H9 (cell line): ENCODE results near the gene UGT1A5. TPM values are rescaled to one million over a fixed set of nuclear protein-coding genes. Genes with fewer than 3 reads are reported as not detected.

Experiments
- DNase-seq: peaks from one replicate; pipeline ENCODE4 v3.0.0-alpha.2; 2017
- H2AFZ ChIP-seq: one replicate; pipeline ENCODE4 v1.6.1; 2013; ENCODE audit warnings: mild to moderate bottlenecking, low read length, control low read depth, moderate library complexity
- H2AK5ac ChIP-seq: 2 replicates; pipeline ENCODE4 v1.6.1; 2013; ENCODE audit warnings: low read length, control low read depth, mixed read lengths; ENCODE audit not compliant: insufficient read length
- H2BK120ac ChIP-seq: one replicate; pipeline ENCODE4 v1.6.1; 2013; ENCODE audit warnings: low read depth, mild to moderate bottlenecking, low read length, control low read depth, inconsistent platforms; ENCODE audit not compliant: poor library complexity, severe bottlenecking
- H2BK12ac ChIP-seq: 2 replicates; pipeline ENCODE4 v1.6.1; 2013; ENCODE audit warnings: low read length, control low read depth, mixed read lengths, low read depth; ENCODE audit not compliant: insufficient read length
- H2BK15ac ChIP-seq: 2 replicates; pipeline ENCODE4 v1.6.1; 2013; ENCODE audit warnings: low read depth, low read length, control low read depth
- H2BK20ac ChIP-seq: one replicate; pipeline ENCODE4 v1.6.1; 2013; ENCODE audit warnings: low read depth, mild to moderate bottlenecking, low read length, control low read depth, inconsistent platforms; ENCODE audit not compliant: poor library complexity, severe bottlenecking
- H2BK5ac ChIP-seq: 2 replicates; pipeline ENCODE4 v1.6.1; 2013; ENCODE audit warnings: low read length, control low read depth, mixed read lengths; ENCODE audit not compliant: insufficient read length
- H3K14ac ChIP-seq: 2 replicates; pipeline ENCODE4 v1.6.1; 2013; ENCODE audit warnings: low read length, control low read depth; ENCODE audit not compliant: insufficient read depth
- H3K18ac ChIP-seq: 2 replicates; pipeline ENCODE4 v1.6.1; 2013; ENCODE audit warnings: low read depth, mild to moderate bottlenecking, mixed read lengths, low read length, control low read depth; ENCODE audit not compliant: insufficient read length
- H3K23ac ChIP-seq: 2 replicates; pipeline ENCODE4 v1.6.1; 2013; ENCODE audit warnings: low read length, control low read depth, mixed read lengths, low read depth; ENCODE audit not compliant: insufficient read length
- H3K23me2 ChIP-seq: 2 replicates; pipeline ENCODE4 v1.6.1; 2013; ENCODE audit warnings: low read depth, mild to moderate bottlenecking, mixed read lengths, low read length, control low read depth; ENCODE audit not compliant: insufficient read length, poor library complexity, severe bottlenecking
- H3K27ac ChIP-seq: 2 replicates; pipeline ENCODE4 v1.5.1; 2013; ENCODE audit warnings: low read length, control low read depth, mixed read lengths, low read depth; ENCODE audit not compliant: insufficient read length
- H3K27me3 ChIP-seq: 2 replicates; pipeline ENCODE4 v1.6.1; 2013; ENCODE audit warnings: low read length, control low read depth, inconsistent platforms; ENCODE audit not compliant: insufficient read depth
- H3K4ac ChIP-seq: 2 replicates; pipeline ENCODE4 v1.6.1; 2013; ENCODE audit warnings: low read depth, mild to moderate bottlenecking, control low read depth, inconsistent platforms, low read length, moderate library complexity
- H3K4me1 ChIP-seq: 2 replicates; pipeline ENCODE4 v1.6.1; 2013; ENCODE audit warnings: low read length, control low read depth, inconsistent platforms; ENCODE audit not compliant: insufficient read depth
- H3K4me2 ChIP-seq: 2 replicates; pipeline ENCODE4 v1.6.1; 2013; ENCODE audit warnings: low read length, control low read depth, mixed read lengths; ENCODE audit not compliant: insufficient read length, insufficient read depth
- H3K56ac ChIP-seq: 2 replicates; pipeline ENCODE4 v1.6.1; 2013; ENCODE audit warnings: low read depth, mild to moderate bottlenecking, mixed read lengths, low read length, control low read depth; ENCODE audit not compliant: insufficient read length
- H3K79me1 ChIP-seq: 2 replicates; pipeline ENCODE4 v1.6.1; 2013; ENCODE audit warnings: low read depth, mild to moderate bottlenecking, moderate library complexity, low read length, control low read depth, inconsistent platforms; ENCODE audit not compliant: insufficient read depth, poor library complexity, severe bottlenecking
- H3K79me2 ChIP-seq: 2 replicates; pipeline ENCODE4 v1.6.1; 2013; ENCODE audit warnings: low read length, control low read depth, inconsistent platforms; ENCODE audit not compliant: insufficient read depth
- H3K9ac ChIP-seq: 2 replicates; pipeline ENCODE4 v1.6.1; 2013; ENCODE audit warnings: low read length, control low read depth, mixed read lengths; ENCODE audit not compliant: insufficient read length; ENCODE audit errors: extremely low read depth
- H3K9me3 ChIP-seq: one replicate; pipeline ENCODE4 v1.6.1; 2013; ENCODE audit warnings: low read depth, low read length, inconsistent platforms; ENCODE audit not compliant: control insufficient read depth
- H3T11ph ChIP-seq: one replicate; pipeline ENCODE4 v1.6.1; 2013; ENCODE audit warnings: mild to moderate bottlenecking, low read length, control low read depth, inconsistent platforms
- H4K20me1 ChIP-seq: one replicate; pipeline ENCODE4 v1.6.1; 2013; ENCODE audit not compliant: control insufficient read depth, insufficient read length, insufficient read depth
- H4K5ac ChIP-seq: 2 replicates; pipeline ENCODE4 v1.6.1; 2013; ENCODE audit warnings: low read depth, mild to moderate bottlenecking, mixed read lengths, low read length, control low read depth; ENCODE audit not compliant: insufficient read length
- H4K8ac ChIP-seq: replicated peaks from 2 replicates; pipeline ENCODE4 v1.6.1; 2013; ENCODE audit warnings: low read length, control low read depth, mixed read lengths, low read depth; ENCODE audit not compliant: insufficient read length
- H4K91ac ChIP-seq: 2 replicates; pipeline ENCODE4 v1.6.1; 2013; ENCODE audit warnings: low read depth, mild to moderate bottlenecking, moderate library complexity, mixed read lengths, low read length, control low read depth; ENCODE audit not compliant: insufficient read length
- H3K27ac Mint-ChIP-seq, 3 experiments: 2 replicates in 2 of 3; 3 replicates in 1 of 3; pipeline ENCODE4 v1.8.0; 2020 to 2021; ENCODE audit warnings: mixed read lengths in 3 of 3, mild to moderate bottlenecking in 1 of 3, moderate library complexity in 1 of 3
- H3K27me3 Mint-ChIP-seq: 2 replicates; pipeline ENCODE4 v1.8.0; 2021; ENCODE audit warnings: low read depth, mild to moderate bottlenecking, moderate library complexity, mixed read lengths
- H3K36me3 Mint-ChIP-seq, 3 experiments: 2 replicates in 2 of 3; 3 replicates in 1 of 3; pipeline ENCODE4 v1.8.0; 2020 to 2021; ENCODE audit warnings: low read depth in 3 of 3, mixed read lengths in 3 of 3; ENCODE audit not compliant: insufficient read depth in 1 of 3
- H3K4me1 Mint-ChIP-seq, 2 experiments: 2 replicates each; pipeline ENCODE4 v1.8.0; 2020; ENCODE audit warnings: mixed read lengths in 2 of 2
- H3K4me3 Mint-ChIP-seq, 2 experiments: 2 replicates in 1 of 2; 3 replicates in 1 of 2; pipeline ENCODE4 v1.8.0; 2020 to 2021; ENCODE audit warnings: mild to moderate bottlenecking in 2 of 2, mixed read lengths in 2 of 2, moderate library complexity in 1 of 2
- H3K9me3 Mint-ChIP-seq, 2 experiments: 2 replicates in 1 of 2; 3 replicates in 1 of 2; pipeline ENCODE4 v1.8.0; 2020; ENCODE audit warnings: mild to moderate bottlenecking in 2 of 2, mixed read lengths in 2 of 2, moderate library complexity in 1 of 2
- CTCF ChIP-seq: fragments of 200-600 bp; sonication (generic); conservative IDR thresholded peaks from 3 replicates; pipeline ENCODE4 v1.8.0; 2021; ENCODE audit warnings: antibody characterized with exemption, mild to moderate bottlenecking
- WGBS: extraction: QIAGEN DNeasy Blood & Tissue Kit; methylation state at CpG from one replicate; pipeline ENCODE4 v1.1.7; 2013; ENCODE audit warnings: missing lambda C conversion rate, low lambda C conversion rate, mixed read lengths; ENCODE audit not compliant: insufficient read length; ENCODE audit errors: extremely low coverage; 5-methylcytosine and 5-hydroxymethylcytosine counted together
- total RNA-seq: library from RNA; stranded (reverse); gene quantifications from 2 replicates; pipeline ENCODE4 v1.2.1, GENCODE V29; 2021

The UGT1A5 gene
- total RNA-seq, 1 experiment from 2014 or later, result not detected

- Histone ChIP-seq H2AK5ac (no peak overlapping the region), H3K9me3 (no peaks in the 10 kb centered on the region), H3K4me1 (no peaks in the 10 kb centered on the region), H3K9ac (no peak overlapping the region), H3K56ac (no peak overlapping the region), H3T11ph (no peak overlapping the region), H4K5ac (no peak overlapping the region), H2BK15ac (no peak overlapping the region), H3K18ac (no peak overlapping the region), H3K4me2 (no peak overlapping the region), H3K14ac (no peak overlapping the region), H3K79me2 (no peaks in the 10 kb centered on the region), H4K20me1 (no peaks in the 10 kb centered on the region), H4K91ac (no peak overlapping the region), H3K79me1 (no peaks in the 10 kb centered on the region), H3K27me3 (no peaks in the 10 kb centered on the region), H3K27ac (no peak overlapping the region), H2BK12ac (no peak overlapping the region), H2BK5ac (no peak overlapping the region), H4K8ac (no peak overlapping the region), H2BK20ac (no peak overlapping the region), H3K4ac (no peak overlapping the region), H2AFZ (no peak overlapping the region), H2BK120ac (no peak overlapping the region), H3K23me2 (no peaks in the 10 kb centered on the region), H3K23ac (no peak overlapping the region)
- no CpG with 5 or more reads among the region's 7 CpGs for WGBS
- Mint-ChIP-seq H3K27me3 (peaks cover 10% of the 10 kb centered on the region), H3K4me3 (no peak overlapping the region; a peak in 2 of 5 replicates), H3K9me3 (peaks cover 0 to 3% of the 10 kb centered on the region in 2 experiments; a peak in 1 of 5 replicates), H3K4me1 (no peaks in the 10 kb centered on the region), H3K27ac (no peak overlapping the region), H3K36me3 (no peaks in the 10 kb centered on the region; a peak in 1 of 7 replicates)
- no peak for DNase-seq
- TF ChIP-seq CTCF, result no peak
These were observed 80.0 kb downstream of the UGT1A5 start for GRCh38 chr2:233792720-233793119.
